Ishikawa (cell line): ENCODE measurements around the gene SPATA31D3.

Experiments used
- CEBPB ChIP-seq: IDR thresholded peaks from 2 replicates; pipeline ENCODE4 v1.6.1; 2012
- EGR1 ChIP-seq: IDR thresholded peaks from 2 replicates; pipeline ENCODE4 v1.6.1; 2012
- RAD21 ChIP-seq: IDR thresholded peaks from 2 replicates; pipeline ENCODE4 v1.6.1; 2012; ENCODE audit warnings: low read depth
- TAF1 ChIP-seq: IDR thresholded peaks from 2 replicates; pipeline ENCODE4 v1.6.1; 2012; ENCODE audit warnings: low read depth, mild to moderate bottlenecking
- TCF12 ChIP-seq: IDR thresholded peaks from 2 replicates; pipeline ENCODE4 v1.6.1; 2012; ENCODE audit warnings: low read depth
- TF ChIP-seq, protein P1 (sequence below): IDR thresholded peaks from 2 replicates; pipeline ENCODE4 v1.6.1; 2012

GRCh38 chr9:81993656-81994055 lies 50.4 kb downstream of the SPATA31D3 start:
- TF ChIP-seq EGR1 = no peak
- TF ChIP-seq, protein P1, sequence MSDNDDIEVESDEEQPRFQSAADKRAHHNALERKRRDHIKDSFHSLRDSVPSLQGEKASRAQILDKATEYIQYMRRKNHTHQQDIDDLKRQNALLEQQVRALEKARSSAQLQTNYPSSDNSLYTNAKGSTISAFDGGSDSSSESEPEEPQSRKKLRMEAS = no peak
- TF ChIP-seq RAD21 = no peak
- TF ChIP-seq TAF1 = no peak
- TF ChIP-seq CEBPB = no peak
- TF ChIP-seq TCF12 = no peak
